ENCODE measurements around the gene GRM1.

- TF ChIP-seq EP300 (IDR thresholded peaks at IDR 0.05; ENCODE audit: low read length) (no peak), MEIS2 (IDR thresholded peaks at IDR 0.05; ENCODE audit: partially characterized antibody) (no peak), CTCF (IDR thresholded peaks at IDR 0.05 in 2 of 3, conservative IDR thresholded peaks at IDR 0.05 in 1 of 3; ENCODE audit: insufficient read depth in 2 of 3, low read depth in 1 of 3, low read length in 3 of 3) (no peak), NFXL1 (CRISPR knock-in tag; IDR thresholded peaks at IDR 0.05) (no peak), MCM3 (IDR thresholded peaks at IDR 0.05) (no peak), PHF21A (IDR thresholded peaks at IDR 0.05; ENCODE audit: borderline replicate concordance, low read depth) (no peak), ZNF354B (CRISPR knock-in tag; IDR thresholded peaks at IDR 0.05) (no peak), ZNF41 (CRISPR knock-in tag; conservative IDR thresholded peaks at IDR 0.05) (no peak), SIN3A (IDR thresholded peaks at IDR 0.05; ENCODE audit: borderline replicate concordance in 2 of 2, control insufficient read depth in 1 of 2, low read depth in 2 of 2, low read length in 2 of 2) (no peak)
Measured at GRCh38 chr6:146367061-146367460, 338.2 kb downstream of the GRM1 start.
